GM12891 (cell line): Measurements from ENCODE around the gene ABCC9.

Experiments
- PAX5 ChIP-seq: IDR thresholded peaks from 2 replicates; pipeline ENCODE4 v1.6.1; 2011; ENCODE audit warnings: low read length, moderate library complexity, mild to moderate bottlenecking; ENCODE audit not compliant: insufficient read depth, severe bottlenecking
- POLR2A ChIP-seq: IDR thresholded peaks from 2 replicates; pipeline ENCODE4 v1.6.1; 2011; ENCODE audit warnings: low read depth, low read length, control low read depth
- POLR2AphosphoS5 ChIP-seq: IDR thresholded peaks from 2 replicates; pipeline ENCODE4 v1.6.1; 2011; ENCODE audit warnings: low read depth, low read length, control low read depth
- POU2F2 ChIP-seq: IDR thresholded peaks from 2 replicates; pipeline ENCODE4 v1.6.1; 2011; ENCODE audit warnings: low read depth, mild to moderate bottlenecking, control low read depth, low read length, moderate library complexity
- SPI1 ChIP-seq: IDR thresholded peaks from 2 replicates; pipeline ENCODE4 v1.6.1; 2011; ENCODE audit warnings: low read depth, low read length, control low read depth
- TAF1 ChIP-seq: IDR thresholded peaks from 2 replicates; pipeline ENCODE4 v1.6.1; 2011; ENCODE audit warnings: low read depth, low read length, control low read depth

GRCh38 chr12:21980544-21980943 lies 39.3 kb upstream of the ABCC9 start:
- TF ChIP-seq TAF1: no peak
- TF ChIP-seq POLR2A: no peak
- no peak for TF ChIP-seq POLR2AphosphoS5
- TF ChIP-seq SPI1: no peak
- no peak for TF ChIP-seq PAX5
- TF ChIP-seq POU2F2: no peak
